Sciatic nerve (tissue), 2 donors: ENCODE results near the gene GRAMD1A. TPM values are rescaled to one million over a fixed set of nuclear protein-coding genes. Genes with fewer than 3 reads are reported as not detected.
A peak's percentile ranks its signal among the peaks of the same experiment; 100 is the strongest.
"Not testable (repeated sequence)": the region's sequence is repeated elsewhere in the genome, so short reads cannot be mapped to it uniquely, and the experiment has no call there.

Source experiments
- ATAC-seq: fragments of 200-7000 bp; cut with Tn5 transposase; one replicate; pipeline ENCODE4 v1.9.1; 2020; ENCODE audit warnings: mild to moderate bottlenecking, moderate library complexity
- DNase-seq: peaks from one replicate; pipeline ENCODE4 v3.0.0-alpha.2; 2020; ENCODE audit warnings: low spot score
- intact Hi-C: fragments of 100-400 bp; cut with DNase I; formaldehyde crosslinking; loops from one replicate; pipeline ENCODE4 v1.14.2; 2022
- total RNA-seq: library from RNA; stranded (reverse); fragmentation: NEBNext Ultra II Directional; extraction: Animal tissue kit (Norgen Biotek cat#: 25700); gene quantifications from one replicate; pipeline ENCODE4 v1.2.1, GENCODE V29; 2021
- donor health status: DM: no; HTN: no; CAD: no.
- donor health status: DM: no; HTN: no; CAD: no.

GRAMD1A gene
- total RNA-seq: 81.2 TPM

DNA sequence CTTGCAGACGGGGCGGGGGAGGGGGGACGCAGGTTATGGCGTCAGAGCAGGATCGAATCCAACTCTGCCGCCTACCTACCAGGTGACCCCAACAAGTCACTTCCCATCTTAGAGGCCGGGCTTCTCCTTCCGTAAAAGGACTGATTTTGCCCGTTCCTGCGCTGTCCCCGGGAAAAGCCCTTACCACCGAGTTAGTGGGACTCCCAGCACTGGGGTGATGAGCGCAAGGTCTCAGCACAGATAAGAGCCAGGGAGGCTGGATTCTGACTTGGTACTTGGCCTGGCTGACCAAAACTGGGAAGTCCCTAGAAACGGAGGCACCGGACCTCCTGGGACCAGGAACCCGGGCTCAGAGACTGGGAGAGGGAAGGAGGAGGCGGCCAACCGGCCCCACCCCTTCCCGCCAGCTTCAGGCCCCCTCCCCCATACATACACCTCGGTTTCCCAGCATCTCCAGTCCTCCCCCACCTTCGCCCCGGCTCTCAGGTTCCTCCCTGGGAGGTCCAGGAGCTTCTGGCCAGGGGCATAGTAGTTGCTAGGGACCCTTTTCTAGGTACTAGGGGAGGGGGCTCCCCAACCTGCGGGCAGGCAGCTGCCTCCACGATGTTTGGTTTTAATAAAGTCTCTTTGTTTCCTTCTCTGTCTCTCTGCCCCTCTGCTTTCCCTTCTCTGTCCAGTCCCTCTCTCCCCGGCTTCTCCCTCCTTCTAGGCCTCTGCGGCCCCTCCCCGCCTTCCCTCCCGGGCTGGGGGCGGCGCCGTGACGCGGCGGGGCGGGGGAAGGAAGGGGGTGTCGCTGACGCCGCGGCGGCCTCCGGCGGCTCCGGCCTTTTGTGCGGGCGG, at the start of gene GRAMD1A:
Gene GRAMD1A (plus strand): TSS at position 826 of the 840 bp plus-strand sequence. CDS start 156 bp downstream, outside the sequence.
- ATAC-seq: peak; percentile 96
- intact Hi-C loops: no loop called here
- peak; percentile 93 for DNase-seq

DNA sequence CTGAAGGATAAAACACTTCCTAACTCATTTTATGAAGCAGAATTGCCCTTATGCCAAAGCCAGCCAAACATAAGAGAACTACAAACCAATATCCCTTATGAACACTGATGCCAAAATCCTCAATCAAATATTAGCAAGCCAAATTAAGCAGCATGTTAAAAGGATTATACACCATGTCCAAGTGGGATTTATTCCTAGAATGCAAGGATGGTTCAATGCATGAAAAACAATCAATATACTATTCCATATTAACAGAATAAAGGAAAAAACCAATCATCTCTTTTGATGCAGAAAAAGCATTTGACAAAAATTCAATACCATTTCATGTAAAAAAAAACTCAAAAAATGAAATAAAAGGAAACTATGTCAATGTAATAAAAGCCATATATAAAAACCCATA, 47.0 kb upstream of the GRAMD1A start:
- intact Hi-C loops: no loop called here
- DNase-seq (no peak), ATAC-seq (no peak)

DNA sequence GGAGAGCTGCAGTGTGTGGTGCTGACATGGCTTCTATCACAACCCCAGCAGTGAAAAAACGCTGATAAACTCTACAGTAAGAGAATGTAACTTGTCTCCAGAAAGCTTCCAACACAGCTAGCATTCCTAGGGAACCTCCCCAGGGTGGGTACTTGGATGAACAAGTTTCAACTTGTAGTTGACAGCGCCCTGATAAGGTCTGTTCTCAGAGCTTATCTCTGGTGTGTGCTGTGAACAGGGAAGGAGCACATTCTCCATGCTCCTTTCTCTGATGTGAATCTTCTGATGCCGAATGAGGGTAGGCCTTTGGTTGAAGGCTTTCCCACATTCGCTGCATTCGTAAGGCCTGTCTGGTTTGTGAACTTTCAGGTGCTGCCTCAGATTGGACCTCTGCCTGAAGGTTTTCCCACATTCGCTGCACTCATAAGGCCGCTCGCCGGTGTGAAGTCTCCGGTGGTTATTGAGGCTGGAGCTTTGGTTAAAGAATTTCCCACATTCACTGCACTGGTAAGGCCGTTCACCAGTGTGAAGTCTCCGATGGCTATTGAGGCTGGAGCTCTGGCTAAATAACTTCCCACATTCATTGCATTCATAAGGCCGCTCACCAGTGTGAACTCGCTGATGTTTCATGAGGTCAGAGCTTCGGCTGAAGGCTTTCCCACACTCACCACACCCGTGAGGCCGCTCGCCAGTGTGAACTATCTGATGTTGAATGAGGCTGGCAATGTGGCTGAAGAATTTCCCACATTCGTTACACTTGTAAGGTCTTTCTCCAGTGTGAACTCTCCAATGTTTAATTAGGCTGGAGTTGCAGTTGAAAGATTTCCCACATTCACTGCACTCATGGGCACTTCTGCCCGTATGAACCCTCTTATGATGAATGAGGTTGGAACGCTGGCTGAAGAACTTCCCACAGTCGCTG, 42.0 kb upstream of the GRAMD1A start:
- intact Hi-C loops: no loop called here
- ATAC-seq: no peak
- no peak for DNase-seq

DNA sequence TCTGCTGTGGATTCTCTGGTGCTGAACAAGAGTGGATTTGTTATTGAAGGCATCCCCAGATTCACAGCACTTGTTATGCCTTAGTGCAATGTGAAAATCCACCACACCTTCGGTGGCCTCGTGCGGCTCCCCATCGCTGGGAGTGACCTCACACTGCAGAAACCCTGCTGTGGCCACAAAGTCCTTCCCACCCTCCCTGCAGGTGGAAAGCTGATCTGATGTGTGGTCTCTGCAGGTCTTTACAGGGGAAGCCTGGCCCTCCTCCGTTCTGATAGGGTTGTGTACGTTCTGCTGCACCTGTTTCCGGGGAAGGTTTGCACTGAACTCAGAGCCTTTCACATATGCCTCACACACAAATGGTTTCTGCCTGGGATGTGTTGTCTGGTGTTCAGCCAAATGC, 41.1 kb upstream of the GRAMD1A start:
- ATAC-seq (no peak), DNase-seq (no peak)
- intact Hi-C loops: no loop called here

DNA sequence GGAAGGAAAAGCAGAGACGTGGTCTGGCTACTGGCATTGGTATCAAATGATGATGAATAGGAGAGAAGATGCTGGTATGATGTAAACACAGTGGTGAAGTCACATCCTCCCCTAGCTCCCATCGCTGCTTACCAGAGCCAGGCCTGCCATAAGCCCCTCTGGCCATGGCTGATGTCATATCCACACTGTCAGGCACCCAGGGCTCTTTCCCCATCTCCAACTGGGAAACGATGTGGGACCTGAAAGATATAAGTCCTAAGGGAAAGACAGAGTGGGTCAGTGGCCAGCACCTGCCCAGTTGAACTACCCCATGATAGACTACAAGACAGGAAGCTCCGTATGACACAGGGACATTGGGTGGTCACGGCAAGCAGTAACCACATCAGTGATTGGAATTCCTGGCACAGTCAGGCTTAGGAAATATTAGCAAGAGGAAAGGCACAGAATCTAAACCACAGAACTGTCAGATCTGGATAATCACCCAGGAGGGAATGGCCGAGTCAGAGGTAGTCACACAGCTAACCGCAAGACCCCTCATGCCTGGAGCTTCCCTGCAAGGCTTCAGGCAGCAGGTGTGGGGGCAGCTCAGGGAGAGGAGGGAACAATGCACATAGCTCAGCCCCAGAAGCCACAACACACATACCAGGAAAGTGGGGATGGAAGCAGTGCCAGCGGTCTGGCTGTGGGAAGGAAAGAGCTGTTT, 39.9 kb upstream of the GRAMD1A start:
- ATAC-seq (no peak), DNase-seq (no peak)
- intact Hi-C loops: no loop called here

DNA sequence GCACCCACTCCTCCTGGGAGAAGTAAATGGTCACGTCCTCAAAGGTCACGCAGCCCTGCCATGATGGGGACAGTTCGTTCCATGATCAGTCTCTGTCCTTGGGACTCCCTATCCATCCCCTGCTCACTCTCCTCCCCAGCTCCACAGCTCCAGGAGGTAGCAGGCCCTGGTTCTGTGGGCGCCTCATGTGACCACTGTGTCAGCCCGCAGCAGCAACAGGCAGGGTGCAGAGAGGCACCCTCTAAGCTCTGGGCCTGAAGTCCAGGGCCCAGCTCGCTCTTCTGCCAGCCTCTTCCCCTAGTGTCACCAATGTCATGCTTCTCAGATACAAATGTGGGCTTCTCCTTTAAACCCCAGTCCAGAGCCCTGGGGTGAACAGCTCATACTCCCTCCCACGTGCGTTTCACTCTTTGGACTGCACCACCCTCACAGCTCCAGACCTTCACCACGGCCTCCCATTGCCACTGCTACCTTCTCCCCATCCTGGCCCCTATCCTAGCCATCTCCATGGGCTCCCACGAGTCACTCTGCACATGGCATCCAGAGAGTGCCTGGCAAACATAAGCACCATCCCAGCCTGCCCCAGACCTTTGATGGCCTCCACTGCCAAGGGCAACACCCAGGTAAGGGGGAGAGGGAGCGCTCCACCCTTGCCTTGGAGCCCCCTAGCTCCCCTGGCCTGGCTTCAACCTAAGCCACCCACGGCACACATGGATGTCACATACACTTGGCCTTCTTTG, 39.0 kb upstream of the GRAMD1A start:
- ATAC-seq (no peak), DNase-seq (no peak)
- intact Hi-C loops: no loop called here

DNA sequence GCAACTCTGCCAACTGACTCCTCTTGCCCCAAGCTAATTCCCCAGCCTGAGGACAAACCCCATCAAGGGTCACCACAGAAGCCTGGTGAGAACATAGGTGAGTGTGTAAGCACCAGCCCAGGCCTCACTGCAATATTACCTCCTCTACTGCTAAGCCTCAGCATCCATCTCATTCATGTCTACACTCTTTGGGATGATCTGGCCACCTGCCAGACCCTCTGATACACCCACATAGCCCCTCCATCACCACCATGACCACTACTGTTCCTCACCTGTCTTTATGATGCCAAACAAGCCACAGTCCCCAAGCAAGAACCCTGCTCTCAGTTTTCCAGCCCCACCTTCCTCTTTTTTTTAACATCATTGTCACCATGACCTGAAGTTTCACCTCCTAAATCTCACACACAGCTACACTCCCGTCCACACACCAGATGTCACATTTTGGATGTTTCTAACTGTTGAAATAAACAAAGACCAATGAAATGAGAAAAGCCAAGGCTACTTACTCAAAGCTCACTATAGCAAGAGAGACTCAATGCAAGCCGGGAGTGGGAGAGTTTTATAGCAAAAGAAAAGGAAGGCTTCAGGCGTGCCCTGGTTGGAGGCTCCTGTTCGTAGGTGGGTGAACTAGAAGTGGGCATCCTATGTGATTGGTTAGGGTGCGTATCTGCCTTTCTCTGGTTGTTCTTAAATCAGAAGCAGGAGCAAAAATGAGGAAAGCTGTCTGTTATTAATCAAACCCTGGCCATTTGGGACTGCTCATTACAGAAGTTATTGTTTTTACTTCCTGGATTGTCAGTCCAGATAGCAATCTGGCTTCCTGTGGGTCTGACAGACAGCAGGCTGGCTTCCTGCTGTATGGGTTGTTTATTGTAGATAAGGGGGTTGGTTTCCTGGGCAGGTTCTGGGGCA, 38.1 kb upstream of the GRAMD1A start:
- peak; percentile 9 for ATAC-seq
- DNase-seq: no peak
- intact Hi-C loops: no loop called here

DNA sequence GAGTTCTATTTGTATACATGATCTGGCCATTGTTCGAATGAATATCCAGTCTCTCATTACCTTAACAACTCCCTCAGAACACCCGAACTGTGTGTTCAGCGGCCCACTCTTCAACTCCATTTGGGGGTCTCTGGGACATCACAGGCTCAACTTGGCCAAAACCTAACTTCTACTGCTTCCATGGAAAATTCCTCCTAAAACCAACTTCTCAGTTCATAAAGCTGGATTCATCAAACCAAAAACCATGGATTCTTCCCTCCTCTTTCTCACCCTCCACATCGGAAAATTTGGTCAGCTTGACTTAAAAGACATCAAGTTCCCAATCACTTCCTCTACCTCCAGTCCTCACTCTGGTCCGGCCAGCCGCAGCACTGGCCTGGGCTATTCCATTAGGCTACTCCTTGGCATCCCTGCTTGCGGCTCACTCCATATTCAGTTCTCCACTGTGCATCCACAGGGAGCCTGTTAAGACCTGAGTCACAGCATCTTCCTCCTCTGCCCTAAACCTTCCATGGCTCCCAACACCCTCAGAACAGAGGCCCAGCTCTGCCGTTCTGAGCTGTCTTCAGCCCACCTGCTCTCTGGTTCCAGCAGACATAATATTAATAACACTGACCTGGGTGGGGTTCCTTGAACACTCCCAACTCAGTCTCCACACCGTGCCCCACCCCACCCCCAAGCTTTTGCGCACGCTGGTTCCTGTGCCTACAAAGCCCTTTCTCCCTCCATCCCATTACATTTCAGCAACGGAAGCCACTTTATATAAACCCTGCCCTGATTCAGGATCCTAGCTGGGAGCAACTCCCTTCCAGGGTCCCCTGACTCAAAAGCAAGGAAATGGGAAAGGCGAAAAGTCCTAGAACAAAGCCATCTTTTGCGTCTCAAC, 37.2 kb upstream of the GRAMD1A start:
- ATAC-seq (peak; percentile 27), DNase-seq (no peak)
- intact Hi-C loops: no loop called here

DNA sequence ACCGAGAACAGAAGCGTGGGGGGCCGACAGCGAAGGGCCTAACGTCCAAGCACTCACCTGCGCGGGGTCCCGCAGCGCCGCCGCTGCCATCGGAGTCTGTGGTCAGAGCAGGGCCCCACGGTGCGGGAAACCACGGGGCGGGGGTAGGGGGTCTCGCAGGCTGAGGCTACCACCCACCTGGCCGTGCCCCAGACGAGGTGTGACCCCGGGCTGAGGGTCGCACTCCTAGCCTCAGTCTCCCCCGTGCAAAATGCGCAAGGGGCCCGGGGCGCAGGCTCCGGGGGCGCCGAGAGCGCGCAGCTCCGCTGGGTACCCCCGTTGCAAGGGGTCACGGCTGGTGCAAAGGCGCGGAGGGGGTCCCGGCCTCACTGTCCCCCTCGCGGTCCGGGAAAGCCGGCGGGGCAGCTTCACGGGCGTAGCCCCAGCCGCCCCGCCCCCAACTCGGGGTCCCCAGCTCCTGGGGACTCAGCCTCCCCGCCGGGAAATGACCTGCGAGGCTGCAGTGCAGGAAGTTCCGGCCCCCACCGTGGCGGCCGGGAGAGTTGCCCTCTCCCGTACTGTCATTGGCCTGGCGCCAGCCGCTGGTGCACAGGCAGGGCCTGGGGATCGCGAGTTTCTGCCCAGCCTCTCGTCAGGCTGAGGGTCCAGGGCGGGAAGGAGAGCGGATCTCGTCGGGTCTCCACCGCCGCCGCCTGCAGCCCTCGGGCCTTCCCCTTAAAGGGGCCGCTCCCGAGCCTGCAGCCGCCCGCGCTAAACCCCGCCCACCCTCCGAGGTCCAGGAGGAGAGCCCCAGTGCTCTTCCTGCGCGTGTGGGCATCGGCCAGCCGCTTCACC, 36.3 kb upstream of the GRAMD1A start, which contains the start of gene ZNF792:
Gene ZNF792 (minus strand): TSS at position 657 of the 834 bp plus-strand sequence. CDS start 567 bp downstream, at position 90.
- peak; percentile 80 for DNase-seq
- peak; percentile 86 for ATAC-seq
- intact Hi-C loops: no loop called here

DNA sequence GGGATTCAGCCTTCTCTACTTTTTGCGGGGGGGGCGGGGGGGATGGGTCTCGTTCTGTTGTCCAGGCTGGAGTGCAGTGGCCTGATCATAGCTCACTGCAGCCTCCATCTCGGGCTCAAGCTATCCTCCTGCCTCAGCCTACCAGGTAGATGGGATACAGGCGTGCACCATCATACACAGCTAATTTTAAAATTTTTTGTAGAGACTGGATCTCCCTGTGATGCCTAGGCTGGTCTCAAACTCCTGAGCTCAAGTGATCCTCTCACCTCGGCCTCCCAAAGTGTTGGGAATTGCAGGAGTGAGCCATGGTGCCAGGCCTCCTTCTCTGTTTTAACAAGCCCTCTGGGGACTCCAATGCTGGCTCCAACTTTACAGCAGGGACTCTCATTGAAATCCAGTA, 35.5 kb upstream of the GRAMD1A start:
- intact Hi-C loops: no loop called here
- ATAC-seq (no peak), DNase-seq (no peak)

DNA sequence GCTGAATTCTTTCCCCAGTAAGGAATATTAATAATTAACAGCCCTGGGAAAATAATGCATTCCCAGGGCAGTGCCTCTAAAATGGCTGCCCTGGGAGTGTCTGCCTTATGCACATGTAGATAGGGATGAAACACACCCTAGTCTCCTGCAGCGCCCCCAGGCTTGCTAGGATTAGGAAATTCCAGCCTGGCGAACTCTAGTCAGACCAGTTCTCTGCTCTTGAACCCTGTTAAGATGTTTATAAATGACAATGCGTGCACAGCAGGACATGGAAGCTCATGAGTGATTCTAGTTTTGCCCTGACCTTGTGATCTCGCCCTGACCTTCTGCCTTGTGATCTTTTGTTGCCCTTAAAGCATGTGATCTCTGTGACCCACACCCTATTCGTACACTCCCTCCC, 34.6 kb upstream of the GRAMD1A start:
- intact Hi-C loops, DNase-seq, ATAC-seq: not testable (repeated sequence)

DNA sequence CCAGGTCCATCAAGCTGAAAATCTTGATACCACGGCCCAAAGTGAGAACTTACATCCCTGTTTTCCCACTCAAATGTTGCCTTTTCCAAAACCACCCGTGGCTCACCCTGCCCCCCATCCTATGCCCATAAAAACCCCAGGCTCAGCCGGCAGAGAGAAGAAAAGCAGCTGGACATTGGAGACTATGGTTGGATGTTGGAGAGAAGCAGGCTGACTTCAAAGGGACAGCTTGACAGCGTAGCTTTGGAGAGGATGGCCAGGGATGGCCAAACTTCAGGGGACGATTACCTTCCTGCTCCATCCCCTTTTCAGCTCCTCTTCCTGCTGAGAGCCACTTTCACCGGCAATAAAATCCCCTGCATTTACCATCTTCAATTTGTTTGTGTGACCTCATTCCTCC, 32.6 kb upstream of the GRAMD1A start:
- no peak for DNase-seq
- no peak for ATAC-seq
- intact Hi-C loops: no loop called here

DNA sequence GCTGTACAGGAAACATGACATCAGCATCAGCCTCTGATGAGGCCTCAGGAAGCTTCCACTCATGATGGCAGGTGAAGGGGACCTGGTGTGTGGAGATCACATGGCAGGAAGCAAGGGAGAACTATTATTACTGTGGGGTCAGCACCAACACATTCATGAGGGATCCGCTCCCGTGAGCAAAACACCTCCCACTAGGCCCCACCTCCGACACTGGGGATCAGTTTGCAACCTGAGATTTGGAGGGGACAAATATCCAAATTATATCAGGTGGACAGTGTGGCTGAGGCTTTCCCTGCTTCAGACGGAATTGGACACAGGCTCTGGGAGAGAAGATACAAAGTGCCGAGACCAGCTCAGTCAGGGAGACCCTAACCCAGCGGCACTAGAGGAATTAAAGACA, 30.4 kb upstream of the GRAMD1A start:
- intact Hi-C loops: loop anchor here (5.0 kb wide), 1 partner anchor 43 kb away; no protein-coding TSS in a partner anchor
- ATAC-seq (no peak), DNase-seq (no peak)

DNA sequence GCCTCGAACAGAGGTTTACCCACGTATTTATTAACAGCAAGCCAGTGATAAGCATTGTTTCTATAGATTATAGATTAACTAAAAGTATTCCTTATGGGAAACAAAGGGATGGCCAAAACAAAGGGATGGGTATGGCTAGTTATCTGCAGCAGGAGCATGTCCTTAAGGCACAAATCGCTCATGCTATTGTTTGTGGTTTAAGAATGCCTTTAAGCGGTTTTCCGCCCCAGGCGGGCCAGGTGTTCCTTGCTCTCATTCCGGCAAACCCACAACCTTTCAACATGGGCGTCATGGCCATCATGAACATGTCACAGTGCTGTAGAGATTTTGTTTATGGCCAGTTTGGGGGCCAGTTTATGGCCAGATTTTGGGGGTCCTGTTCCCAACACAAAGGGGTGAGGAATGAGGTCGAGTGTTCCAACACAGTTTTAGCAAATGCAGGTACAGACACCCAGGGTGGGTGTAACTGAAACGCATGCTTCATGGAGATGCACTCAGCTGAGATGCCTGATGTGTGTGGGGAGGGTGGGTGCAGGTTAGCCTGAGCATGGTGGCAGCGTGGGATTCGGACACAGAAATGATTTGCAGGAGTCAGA, 29.8 kb upstream of the GRAMD1A start:
- not testable (repeated sequence) for ATAC-seq, DNase-seq
- intact Hi-C loops: loop anchor here (5.0 kb wide), 1 partner anchor 42 kb away; no protein-coding TSS in a partner anchor

DNA sequence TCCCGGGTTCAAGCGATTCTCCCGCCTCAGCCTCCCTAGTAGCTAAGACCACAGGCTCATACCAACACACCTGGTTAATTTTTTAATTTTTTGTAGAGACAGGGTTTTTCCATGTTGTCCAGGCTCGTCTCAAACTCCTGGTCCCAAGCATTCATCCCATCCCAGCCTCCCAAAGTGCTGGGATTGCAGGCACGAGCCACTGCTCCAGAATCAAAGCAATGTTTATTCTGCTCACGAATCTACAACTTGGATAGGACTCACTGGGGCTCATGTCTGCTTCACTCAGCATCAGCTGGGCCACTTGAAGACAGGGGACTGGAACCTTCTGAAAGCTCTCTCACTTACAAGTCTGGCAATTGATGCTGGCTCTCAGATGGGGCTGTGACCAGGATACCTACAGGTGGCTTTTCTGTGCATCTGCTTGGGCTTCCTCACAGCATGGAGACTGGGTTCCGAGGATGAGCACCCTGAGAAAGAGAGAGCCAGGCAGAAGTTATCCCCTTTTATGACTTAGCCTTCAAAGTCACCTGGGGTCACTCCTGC, 27.9 kb upstream of the GRAMD1A start:
- intact Hi-C loops: loop anchor here (5.0 kb wide), 1 partner anchor 40 kb away; no protein-coding TSS in a partner anchor
- ATAC-seq (no peak), DNase-seq (no peak)
